Astrocyte of the cerebellum (primary cell): ENCODE data around the gene METRNL.

ENCODE experiments used
- DNase-seq: peaks from one replicate; pipeline ENCODE4 v3.0.0-alpha.2; 2011; ENCODE audit warnings: low read depth
- H3K4me3 ChIP-seq: 2 replicates; pipeline ENCODE4 v1.5.1; 2011; ENCODE audit warnings: mild to moderate bottlenecking, low read depth, low read length, moderate library complexity
- CTCF ChIP-seq: IDR thresholded peaks from 2 replicates; pipeline ENCODE4 v1.5.1; 2012; ENCODE audit warnings: low read length, low read depth, moderate library complexity, mild to moderate bottlenecking; ENCODE audit errors: missing control alignments
- in situ Hi-C: cut with HindIII; loops from 2 replicates; pipeline ENCODE4 v1.10.0; 2017; ENCODE audit warnings: low sequenced_read_pairs

The METRNL gene

GRCh38 chr17:83109386-83109785, 30.0 kb downstream of the METRNL start:
- no peak for TF ChIP-seq CTCF

GRCh38 chr17:83109793-83110645, 30.6 kb downstream of the METRNL start:
- in situ Hi-C loops: no loop called here
- peak; percentile 90 for DNase-seq
- no peak for TF ChIP-seq CTCF
- peak overlapping the region; percentile 13 for H3K4me3 ChIP-seq

More at GRCh38 chr17:83109386-83109785, 30.0 kb downstream of the METRNL start:
- no peak for DNase-seq
- H3K4me3 ChIP-seq: no peak overlapping the region
- in situ Hi-C loops: no loop called here

- no peak for DNase-seq
- in situ Hi-C loops: no loop called here
- no peak for TF ChIP-seq CTCF
- no peak overlapping the region for H3K4me3 ChIP-seq
Observed at GRCh38 chr17:83110735-83111134, 31.3 kb downstream of the METRNL start.

- in situ Hi-C loops: no loop called here
- TF ChIP-seq CTCF: no peak
- DNase-seq: no peak
- no peak overlapping the region for H3K4me3 ChIP-seq
Observed at GRCh38 chr17:83111516-83112282, 32.3 kb downstream of the METRNL start.

GRCh38 chr17:83113381-83113780, 34.0 kb downstream of the METRNL start:
- no peak for DNase-seq
- in situ Hi-C loops: no loop called here
- H3K4me3 ChIP-seq: no peak overlapping the region

More at GRCh38 chr17:83113381-83113780, 34.0 kb downstream of the METRNL start:
- TF ChIP-seq CTCF: no peak
